HepG2 (cell line): ENCODE data around the gene TH. TPM values are rescaled to one million over a fixed set of nuclear protein-coding genes. Genes with fewer than 3 reads are reported as not detected.

Experiments used
- ATAC-seq: fragments of 200-7000 bp; cut with Tn5 transposase; 3 replicates; pipeline ENCODE4 v1.9.1; 2020; ENCODE audit warnings: mild to moderate bottlenecking, moderate library complexity
- BruUV-seq: library from RNA; stranded (reverse); fragments of 400-500 nt; replicated peaks from 2 replicates; lab custom pipeline; 2021; lab: Mats Ljungman, UMichigan
- CTCF ChIA-PET: fragments of 300-600 bp; formaldehyde crosslinking; extraction: SDS; loops from one replicate; lab custom pipeline; 2021; ENCODE audit warnings: low total read pairs, inconsistent platforms, low intra/inter-chr PET ratio; lab: Yijun Ruan, JAX
- POLR2A ChIA-PET: fragments of 350-600 bp; sonication (Branson Sonifier 250); formaldehyde crosslinking; loops from one replicate; lab custom pipeline; 2020; ENCODE audit warnings: antibody characterized with exemption, inconsistent platforms; lab: Yijun Ruan, JAX
- DNase-seq: peaks from one replicate; pipeline ENCODE4 v3.0.0-alpha.2; 2015; ENCODE audit warnings: low spot score
- FAIRE-seq: peaks from 3 replicates; lab custom pipeline; 2011; peaks lifted over from hg19 to GRCh38; lab: Jason Lieb, UNC
- H2AFZ ChIP-seq: one replicate; pipeline ENCODE4 v1.6.1; 2011; ENCODE audit warnings: low read length, inconsistent platforms
- H3K27ac ChIP-seq: fragments of 300-600 bp; 3 replicates; pipeline ENCODE4 v1.8.0; 2011; ENCODE audit warnings: mixed run types, mild to moderate bottlenecking, mixed read lengths, low read length, inconsistent platforms; ENCODE audit not compliant: insufficient read depth; ENCODE audit errors: extremely low read length
- H3K27me3 ChIP-seq, 2 experiments: fragments of 200-600 bp in 1 of 2; 2 replicates in 1 of 2; 3 replicates in 1 of 2; pipeline versions ENCODE4 v1.6.0 to v1.8.0; 2011; ENCODE audit warnings: low read length in 2 of 2, mild to moderate bottlenecking in 2 of 2, moderate library complexity in 2 of 2, inconsistent platforms in 1 of 2; ENCODE audit not compliant: insufficient read depth in 2 of 2, control insufficient read depth in 1 of 2
- H3K36me3 ChIP-seq, 2 experiments: fragments of 200-600 bp in 1 of 2; replicated peaks in 1 of 2; 2 replicates in 1 of 2; 3 replicates in 1 of 2; pipeline versions ENCODE4 v1.5.1 to v1.8.0; 2011; ENCODE audit warnings: low read length in 2 of 2, inconsistent platforms in 1 of 2; ENCODE audit not compliant: insufficient read depth in 2 of 2, control insufficient read depth in 1 of 2
- H3K4me1 ChIP-seq: 2 replicates; pipeline ENCODE4 v1.5.1; 2012; ENCODE audit warnings: low read length, inconsistent platforms; ENCODE audit not compliant: insufficient read depth
- H3K4me2 ChIP-seq: 2 replicates; pipeline ENCODE4 v1.6.0; 2011; ENCODE audit warnings: low read depth, low read length, inconsistent platforms
- H3K4me3 ChIP-seq, 3 experiments: fragments of 200-600 bp in 1 of 3; sonication (generic), shearing (Covaris generic) in 1 of 3; replicated peaks in 1 of 3; 2 replicates each; pipeline ENCODE4 v1.5.1; 2011 to 2016; ENCODE audit warnings: low read length in 3 of 3, inconsistent platforms in 2 of 3, low read depth in 2 of 3, mild to moderate bottlenecking in 2 of 3, control low read depth in 1 of 3, mixed read lengths in 1 of 3; ENCODE audit not compliant: insufficient read depth in 1 of 3
- H3K79me2 ChIP-seq: one replicate; pipeline ENCODE4 v1.6.1; 2011; ENCODE audit warnings: low read length, inconsistent platforms; ENCODE audit not compliant: insufficient read depth
- H3K9ac ChIP-seq: 2 replicates; pipeline ENCODE4 v1.6.0; 2011; ENCODE audit warnings: mild to moderate bottlenecking, low read depth, low read length, inconsistent platforms; ENCODE audit not compliant: insufficient read depth
- H3K9me3 ChIP-seq: 2 replicates; pipeline ENCODE4 v1.5.1; 2012; ENCODE audit warnings: mild to moderate bottlenecking, low read length
- H4K20me1 ChIP-seq: 2 replicates; pipeline ENCODE4 v1.6.0; 2011; ENCODE audit warnings: inconsistent platforms, mild to moderate bottlenecking, low read length, moderate library complexity; ENCODE audit not compliant: insufficient read depth
- ARNT ChIP-seq: fragments of 450-650 bp; IDR thresholded peaks from 2 replicates; pipeline ENCODE4 v1.6.1; 2017
- CTCF ChIP-seq: sonication (generic); formaldehyde crosslinking; IDR thresholded peaks from 2 replicates; pipeline ENCODE4 v1.5.0; 2020; ENCODE audit warnings: mild to moderate bottlenecking, missing genetic modification reagents, moderate library complexity
- MXD1 ChIP-seq: sonication (generic); formaldehyde crosslinking; IDR thresholded peaks from 2 replicates; pipeline ENCODE4 v1.4.0; 2020; ENCODE audit warnings: mild to moderate bottlenecking, missing genetic modification reagents
- NFRKB ChIP-seq: fragments of 450-650 bp; IDR thresholded peaks from 2 replicates; pipeline ENCODE4 v1.6.1; 2017
- SP1 ChIP-seq, 2 experiments: fragments of 450-650 bp in 1 of 2; sonication (generic) in 1 of 2; formaldehyde crosslinking in 1 of 2; IDR thresholded peaks; 2 replicates each; pipeline versions ENCODE4 v1.4.0 to v1.6.1; 2016 to 2020; ENCODE audit warnings: missing genetic modification reagents in 1 of 2
- ZNF569 ChIP-seq: sonication (generic); formaldehyde crosslinking; IDR thresholded peaks from 2 replicates; pipeline ENCODE4 v1.5.0; 2020; ENCODE audit warnings: mild to moderate bottlenecking, missing genetic modification reagents, moderate library complexity, borderline replicate concordance
- ZNF605 ChIP-seq: sonication (generic); formaldehyde crosslinking; IDR thresholded peaks from 2 replicates; pipeline ENCODE4 v1.8.0; 2022; ENCODE audit warnings: mild to moderate bottlenecking, missing genetic modification reagents
- ZXDC ChIP-seq: sonication (generic); formaldehyde crosslinking; IDR thresholded peaks from 2 replicates; pipeline ENCODE4 v1.5.0; 2020; ENCODE audit warnings: mild to moderate bottlenecking, missing genetic modification reagents
- ZZZ3 ChIP-seq: sonication (generic); formaldehyde crosslinking; IDR thresholded peaks from 2 replicates; pipeline ENCODE4 v1.4.0; 2020; ENCODE audit warnings: missing genetic modification reagents, mild to moderate bottlenecking, borderline replicate concordance
- WGBS: methylation state at CpG from one replicate; pipeline ENCODE4 v1.1.6; 2017; ENCODE audit warnings: low lambda C conversion rate; 5-methylcytosine and 5-hydroxymethylcytosine counted together
- in situ Hi-C: cut with HindIII; loops from 2 replicates; pipeline ENCODE4 v1.10.0; 2017; ENCODE audit warnings: low pct_unique_long_range_greater_than_20kb; ENCODE audit not compliant: extremely low pct_ligation_motif_present
- intact Hi-C: fragments of 100-400 bp; cut with micrococcal nuclease; formaldehyde crosslinking; loops from one replicate; pipeline ENCODE4 v1.10.0; 2022; ENCODE audit not compliant: unreplicated experiment
- polyA plus RNA-seq, 8 experiments: library from polyadenylated mRNA; depleted of rRNA in 3 of 8; stranded (reverse) in 7 of 8; unstranded in 1 of 8; fragments of >200 nt; fragmentation: Illumina TruSeq in 4 of 8; extraction: Trizol in 4 of 8; gene quantifications; 2 replicates each; pipeline versions ENCODE4 v1.2.1 to v1.2.3, GENCODE V29; 2011 to 2016; ENCODE audit warnings: low read depth in 4 of 8, missing spikeins in 1 of 8, mixed read lengths in 1 of 8; ENCODE audit not compliant: insufficient read depth in 1 of 8
- total RNA-seq, 5 experiments: library from RNA; depleted of rRNA; stranded (reverse); fragments of >200 nt; fragmentation: Illumina TruSeq; extraction: Trizol; gene quantifications; 2 replicates each; pipeline ENCODE4 v1.2.3, GENCODE V29; 2016; ENCODE audit warnings: low read depth in 1 of 5

TH gene
- total and polyA plus RNA-seq, 2 of the 13 experiments (the other 11 are each of a cell fraction or from before 2014, with no cell fraction given) = 0.36 TPM; not detected in 1

GRCh38 chr11:2185324-2186085 is 13.9 kb upstream of the TH start:
- H3K36me3 ChIP-seq = no peaks in the 10 kb centered on the region
- no peak for TF ChIP-seq CTCF
- TF ChIP-seq MXD1 (CRISPR knock-in tag) = no peak
- TF ChIP-seq ZNF605 (CRISPR knock-in tag) = no peak
- no peak for TF ChIP-seq NFRKB
- TF ChIP-seq ZNF569 = no peak
- TF ChIP-seq ZXDC (CRISPR knock-in tag) = no peak
- no peak for TF ChIP-seq ZZZ3
- TF ChIP-seq ARNT = no peak
- no peak for TF ChIP-seq SP1 (IDR thresholded peaks at IDR 0.05)
- no peak for TF ChIP-seq SP1 (CRISPR knock-in tag; IDR thresholded peaks at IDR 0.05)
- TF ChIP-seq, all 625 proteins: peak for 0
- Histone ChIP-seq H3K4me1 (peaks cover 9% of the 10 kb centered on the region), H2AFZ (no peak overlapping the region), H3K9me3 (no peaks in the 10 kb centered on the region), H3K27ac (no peak overlapping the region), H4K20me1 (no peaks in the 10 kb centered on the region), H3K4me3 (no peak overlapping the region), H3K9ac (no peak overlapping the region), H3K79me2 (no peaks in the 10 kb centered on the region), H3K4me2 (no peak overlapping the region), H3K27me3 (peaks cover 4 to 70% of the 10 kb centered on the region in 2 experiments)
- 48% methylated on average over 5 of the region's 23 CpGs for WGBS
- POLR2A ChIA-PET = no interaction called here
- FAIRE-seq (no peak), ATAC-seq (no peak), DNase-seq (no peak)
- in situ Hi-C loops (no loop called here), intact Hi-C loops (loop anchor here (1.0 kb wide), 1 partner anchor 114 kb away; no protein-coding TSS in a partner anchor)
- CTCF ChIA-PET = interaction anchor here (2.3 kb wide), 1 partner anchor 114 kb away, joined by 28 read pairs; no protein-coding TSS in a partner anchor
- no TSS peak for BruUV-seq
